Kidney glomerular epithelial cell (primary cell): ENCODE data around the gene TOP2B.

ENCODE experiments used
- DNase-seq: peaks from one replicate; lab custom pipeline; 2025; lab: John Stamatoyannopoulos, UW

TOP2B gene

DNA sequence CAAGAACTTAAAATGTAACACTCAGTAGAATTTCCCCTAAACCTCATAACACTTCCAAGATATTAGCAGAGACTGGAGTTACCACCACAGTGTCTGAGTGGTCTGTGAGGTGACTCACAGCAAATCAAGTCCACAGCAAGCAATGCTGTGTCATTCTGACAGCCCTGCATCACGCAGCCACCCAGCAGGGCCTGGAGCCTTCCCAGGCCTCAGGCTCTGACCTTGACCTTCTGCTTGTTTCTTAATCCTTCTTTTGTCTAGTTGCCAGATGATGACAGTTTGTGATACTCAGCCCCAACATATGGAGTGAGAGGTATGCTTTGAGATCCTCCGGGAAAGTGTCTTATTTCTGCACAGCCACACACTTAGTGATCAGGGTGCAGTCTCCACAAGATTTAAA is 82.5 kb downstream of the TOP2B start:
- no peak for DNase-seq

DNA sequence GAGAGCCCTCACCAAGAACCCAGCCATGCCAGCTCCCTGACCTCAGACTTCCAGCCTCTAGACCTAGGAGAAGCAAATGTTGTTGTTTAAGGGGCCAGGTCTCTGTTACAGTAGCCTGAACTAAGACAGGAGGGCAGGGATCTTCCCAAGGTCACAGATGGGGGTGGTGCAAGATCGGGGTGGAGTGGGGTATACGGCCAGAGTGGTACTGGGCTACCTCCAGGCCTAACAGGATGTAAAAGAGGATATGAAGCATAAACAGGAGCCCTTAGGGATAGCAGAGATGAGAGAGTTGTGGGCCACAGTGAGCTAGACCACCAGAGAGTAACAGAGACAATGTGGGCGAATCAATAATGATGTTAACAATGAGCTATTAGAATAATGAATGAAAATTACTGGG is 82.9 kb downstream of the TOP2B start:
- DNase-seq: no peak

DNA sequence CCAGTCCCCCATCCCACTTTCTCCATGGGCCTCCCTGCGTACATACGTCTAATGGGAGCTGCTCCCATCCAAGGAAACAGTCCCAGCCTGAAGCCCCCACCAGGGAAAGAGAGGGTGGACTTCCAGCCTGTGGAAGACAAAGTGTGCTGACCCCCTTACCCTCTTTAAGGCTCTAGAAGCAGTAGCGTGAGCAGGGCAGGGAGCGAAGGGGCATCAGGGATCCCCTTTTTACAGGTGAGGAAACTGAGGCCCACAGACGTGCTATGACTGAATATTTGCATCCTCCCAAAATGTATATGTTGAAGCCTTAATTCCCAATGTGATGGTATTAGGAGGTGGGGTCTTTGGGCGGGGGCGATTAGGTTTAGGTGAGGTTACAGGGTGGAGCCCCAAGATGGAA is 83.4 kb downstream of the TOP2B start:
- no peak for DNase-seq

DNA sequence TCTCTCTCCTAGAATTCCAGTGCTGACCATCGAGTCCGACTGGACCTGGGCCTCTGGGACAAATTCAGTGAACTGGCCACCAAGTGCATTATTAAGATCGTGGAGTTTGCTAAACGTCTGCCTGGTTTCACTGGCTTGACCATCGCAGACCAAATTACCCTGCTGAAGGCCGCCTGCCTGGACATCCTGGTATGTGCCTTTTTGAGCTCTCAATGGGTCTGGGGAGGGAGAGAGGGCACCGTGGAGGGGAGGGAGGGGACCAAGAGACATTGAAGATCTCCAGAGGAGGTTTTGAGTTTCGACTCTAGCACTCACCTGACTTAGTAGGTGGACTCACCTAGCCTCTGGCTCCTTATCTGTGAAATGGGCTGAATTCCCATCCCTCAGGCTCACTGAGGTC is 84.2 kb downstream of the TOP2B start:
- DNase-seq: no peak

DNA sequence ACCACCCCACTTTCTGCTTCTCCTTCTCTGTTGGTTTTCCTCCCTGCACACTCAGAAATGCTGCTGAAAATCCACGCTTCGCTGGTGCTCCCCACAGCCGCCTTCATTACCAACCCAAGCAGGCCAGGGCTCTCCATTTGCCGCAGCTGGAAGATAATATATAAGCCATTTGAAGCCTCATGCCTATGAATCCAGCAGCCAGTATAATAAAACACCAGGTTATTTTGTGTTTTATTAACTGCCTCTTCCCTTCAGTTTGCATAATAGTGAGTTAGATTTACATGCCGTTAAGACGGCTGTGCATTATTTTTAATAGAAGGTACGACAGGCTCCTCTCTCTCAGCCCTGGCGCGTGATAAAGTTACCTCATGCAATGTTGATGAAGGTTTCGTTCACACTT is 86.6 kb downstream of the TOP2B start:
- DNase-seq: no peak

DNA sequence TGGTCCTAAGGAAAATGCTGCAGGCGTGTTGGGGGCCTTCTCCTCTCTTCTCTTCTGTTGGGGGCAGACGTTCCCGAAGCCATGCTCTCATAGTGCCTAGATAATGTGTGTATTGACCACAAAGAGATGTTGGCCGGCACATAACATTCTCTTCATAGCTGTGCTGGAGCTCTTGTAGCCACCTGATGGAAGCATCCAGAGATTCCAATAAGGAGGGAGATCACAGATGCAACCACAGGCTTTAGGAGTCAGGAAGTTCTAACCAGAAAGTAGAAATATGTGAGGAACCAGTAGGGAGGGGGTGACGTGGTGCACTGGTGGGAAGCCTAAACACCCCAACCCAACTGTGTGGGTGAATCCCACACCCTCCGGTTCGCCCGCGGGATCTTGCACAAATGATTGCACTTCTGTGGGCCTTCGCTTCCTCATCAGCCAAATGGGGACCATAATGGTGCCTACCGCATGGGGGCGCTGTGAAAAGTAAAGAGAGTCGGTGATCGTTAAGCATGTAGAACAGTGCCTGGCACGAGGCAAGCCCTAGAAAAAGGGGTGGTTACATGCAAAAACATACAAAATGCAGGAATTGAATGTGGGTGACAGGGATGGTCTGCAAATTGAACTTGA is 87.8 kb downstream of the TOP2B start:
- DNase-seq: no peak

DNA sequence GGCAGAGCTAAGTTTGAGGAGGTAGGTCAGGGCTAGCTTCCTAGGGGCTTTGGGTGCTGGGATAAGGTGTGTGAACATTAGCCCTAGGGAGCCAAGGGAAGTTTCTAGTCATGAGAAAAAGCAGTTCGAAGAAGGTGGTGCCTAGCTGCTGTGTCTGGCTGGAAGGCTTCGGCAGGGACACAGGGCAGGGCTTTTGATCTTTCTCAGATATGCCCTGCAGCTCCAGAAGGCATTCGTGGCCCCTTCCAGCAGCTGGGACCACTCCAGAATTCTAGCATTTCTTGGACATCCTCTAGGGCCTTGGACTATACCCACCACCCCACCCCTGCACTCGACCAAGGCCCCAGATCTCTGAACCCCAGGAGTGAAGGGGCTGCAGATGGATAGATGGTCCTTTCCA is 88.6 kb downstream of the TOP2B start:
- no peak for DNase-seq

DNA sequence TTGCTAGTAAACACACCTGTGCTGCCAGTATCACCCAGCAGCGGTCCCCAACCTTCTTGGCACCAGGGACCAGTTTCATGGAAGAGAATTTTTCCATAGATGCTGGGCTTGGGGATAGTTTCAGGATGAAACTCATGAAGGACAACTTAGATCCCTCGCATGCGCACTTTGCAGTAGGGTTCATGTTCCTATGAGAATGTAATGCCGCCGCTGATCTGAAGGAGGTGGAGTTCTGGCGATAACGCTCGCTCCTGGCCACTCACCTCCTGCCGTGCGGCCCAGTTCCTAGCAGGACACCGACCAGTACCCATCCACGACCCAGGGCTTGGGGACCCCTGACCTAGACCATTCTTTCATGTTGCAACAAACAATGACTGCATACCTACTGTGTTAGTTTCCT is 89.7 kb downstream of the TOP2B start:
- no peak for DNase-seq

DNA sequence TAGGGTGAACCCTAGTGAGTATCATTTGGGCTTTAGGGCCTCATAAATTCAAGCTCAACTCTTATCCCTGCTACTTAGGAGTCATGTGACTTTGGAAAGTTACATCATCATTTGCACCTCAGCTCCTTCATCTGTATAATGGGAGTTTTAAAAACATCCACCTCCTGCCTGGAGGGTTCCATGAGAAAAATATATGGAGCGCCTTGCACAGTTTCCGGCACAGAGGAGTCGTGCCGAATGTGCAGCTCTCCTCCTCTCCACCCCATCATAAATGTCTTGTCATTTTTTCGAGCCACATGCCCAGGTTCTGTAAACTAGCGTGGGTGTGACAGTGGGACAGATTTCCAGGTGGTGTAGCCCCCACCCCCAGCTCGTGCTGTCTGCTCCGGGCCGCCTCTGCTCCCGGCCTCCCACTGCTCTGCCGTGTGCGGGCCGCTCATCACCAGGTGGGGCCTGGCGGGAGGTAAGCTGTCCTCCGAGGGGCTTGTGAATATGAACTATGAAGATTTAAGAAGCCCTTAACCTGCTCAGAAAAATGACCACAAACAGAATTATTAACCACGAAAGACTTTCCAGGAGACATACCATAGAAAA is 90.4 kb downstream of the TOP2B start:
- DNase-seq: no peak

DNA sequence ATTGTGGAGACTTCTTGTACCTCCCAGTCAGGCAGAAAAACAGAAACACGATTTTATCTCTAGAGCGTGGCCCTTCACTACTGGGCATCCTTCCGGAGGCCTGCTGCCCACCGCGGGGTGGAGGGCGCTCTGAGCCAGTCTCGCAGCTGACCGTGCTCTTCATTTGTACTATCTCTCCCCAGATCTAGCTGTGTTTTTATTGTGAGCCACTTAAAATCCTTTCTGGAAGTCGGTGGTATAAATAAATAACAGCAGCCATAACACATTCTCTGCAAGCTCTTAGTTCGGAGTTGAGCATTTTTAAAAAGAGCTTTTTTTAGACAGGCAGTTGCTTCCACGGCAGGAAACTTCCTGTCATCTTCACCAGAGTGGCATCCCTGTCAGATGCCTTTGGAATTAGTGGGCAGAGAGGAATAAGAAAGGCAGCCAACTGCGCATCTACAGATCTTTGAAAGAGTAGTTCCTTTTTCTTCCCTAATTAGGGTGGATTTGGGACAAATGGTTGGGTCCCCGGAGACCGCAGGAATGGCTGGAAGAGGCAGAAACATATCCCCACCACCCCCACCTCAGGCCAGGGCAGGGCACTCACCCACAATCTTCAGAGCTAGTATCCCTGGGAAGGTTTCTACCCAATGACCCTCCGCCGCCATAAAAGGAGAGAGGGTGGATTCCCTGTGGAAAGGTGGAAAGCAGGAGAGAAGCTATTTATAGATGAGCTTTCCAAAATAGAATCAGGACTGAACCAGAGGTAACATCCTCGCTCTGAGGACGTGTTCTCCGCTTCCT is 91.1 kb downstream of the TOP2B start:
- no peak for DNase-seq

DNA sequence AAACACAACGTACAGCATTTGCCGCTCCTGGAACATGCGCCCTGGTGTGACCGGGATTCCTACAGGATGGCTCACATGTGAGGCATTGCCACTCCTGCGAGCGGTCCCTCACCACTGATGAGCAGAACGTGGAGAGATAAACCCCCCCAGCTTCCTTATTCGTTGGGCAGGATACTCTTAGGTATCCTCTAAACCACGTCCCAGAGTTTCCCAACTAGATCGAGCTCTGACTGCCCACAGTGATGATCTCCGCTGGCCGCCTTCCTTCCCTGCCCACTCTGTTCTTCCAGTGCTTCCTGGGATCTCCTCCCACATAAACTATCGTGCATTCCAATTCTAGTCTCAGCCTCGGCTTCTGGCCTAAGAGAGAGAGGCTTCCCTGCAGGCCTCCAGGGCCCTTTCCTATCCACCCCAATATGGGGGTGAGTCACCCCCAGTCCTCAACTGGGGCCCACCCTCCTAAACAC is 91.8 kb downstream of the TOP2B start:
- DNase-seq: no peak

DNA sequence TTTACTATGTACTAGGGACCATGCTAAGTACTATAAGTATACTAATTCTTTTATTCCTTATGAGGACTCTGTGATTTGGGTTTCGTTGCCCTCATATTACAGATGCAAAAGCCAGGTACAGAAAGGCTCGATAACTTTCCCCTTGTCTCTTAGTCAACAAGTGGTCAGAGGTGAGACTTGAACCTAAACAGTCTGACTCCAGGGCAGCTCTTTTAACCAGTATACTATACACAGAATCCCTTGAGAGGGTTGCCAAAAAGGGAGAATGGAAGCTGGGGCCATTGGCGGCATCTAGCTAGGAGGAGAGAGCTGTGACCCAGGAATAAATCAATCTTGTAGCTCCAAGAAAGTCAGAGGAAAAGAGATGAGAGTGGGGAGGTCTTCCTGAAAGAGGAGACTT is 92.4 kb downstream of the TOP2B start:
- no peak for DNase-seq

DNA sequence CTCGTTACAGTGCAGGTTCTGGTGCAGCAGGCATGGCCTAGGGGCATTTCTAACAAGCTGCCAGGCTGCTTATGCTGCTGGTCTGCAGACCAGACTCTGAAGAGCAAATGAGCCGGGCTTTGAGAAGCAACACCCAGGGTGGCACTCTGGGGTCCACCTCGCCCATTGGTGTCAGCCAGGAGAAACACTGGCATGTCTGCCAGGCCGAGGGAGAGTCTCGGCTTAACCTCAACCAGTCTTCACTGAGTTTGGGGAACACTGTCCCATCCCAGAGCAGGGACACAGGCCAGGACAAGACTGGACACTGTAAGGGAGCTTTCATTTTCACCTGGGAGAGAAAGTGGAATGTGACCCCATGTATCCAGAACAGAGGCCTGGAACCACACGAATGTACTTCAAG is 93.4 kb downstream of the TOP2B start:
- no peak for DNase-seq

DNA sequence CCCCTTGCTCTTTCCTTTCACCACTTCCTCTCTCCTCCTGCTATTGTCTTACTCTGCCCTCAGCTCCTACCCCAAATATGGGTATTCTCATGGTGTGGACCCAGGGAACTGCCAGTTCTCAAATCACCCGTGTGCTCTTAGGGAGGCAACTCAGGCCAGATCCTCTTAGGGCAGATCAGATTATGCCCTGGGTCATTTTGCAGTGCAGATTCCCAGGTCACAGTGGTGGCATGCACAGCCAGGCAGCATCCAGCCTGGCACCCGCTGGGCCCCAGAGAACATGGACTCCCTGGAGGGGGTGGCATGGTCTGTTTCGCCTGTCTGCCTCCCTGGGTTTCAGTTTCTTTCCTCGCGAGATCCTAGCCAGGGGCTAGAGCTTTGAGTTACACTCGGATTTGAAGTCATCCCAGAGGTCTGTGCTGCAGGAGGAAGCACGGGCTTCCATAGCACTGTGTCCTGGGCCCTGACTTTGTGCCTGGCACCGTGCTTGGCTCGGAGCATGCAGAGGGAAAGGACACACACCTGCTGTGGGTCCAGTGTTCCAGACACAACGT is 96.1 kb downstream of the TOP2B start:
- DNase-seq: no peak

DNA sequence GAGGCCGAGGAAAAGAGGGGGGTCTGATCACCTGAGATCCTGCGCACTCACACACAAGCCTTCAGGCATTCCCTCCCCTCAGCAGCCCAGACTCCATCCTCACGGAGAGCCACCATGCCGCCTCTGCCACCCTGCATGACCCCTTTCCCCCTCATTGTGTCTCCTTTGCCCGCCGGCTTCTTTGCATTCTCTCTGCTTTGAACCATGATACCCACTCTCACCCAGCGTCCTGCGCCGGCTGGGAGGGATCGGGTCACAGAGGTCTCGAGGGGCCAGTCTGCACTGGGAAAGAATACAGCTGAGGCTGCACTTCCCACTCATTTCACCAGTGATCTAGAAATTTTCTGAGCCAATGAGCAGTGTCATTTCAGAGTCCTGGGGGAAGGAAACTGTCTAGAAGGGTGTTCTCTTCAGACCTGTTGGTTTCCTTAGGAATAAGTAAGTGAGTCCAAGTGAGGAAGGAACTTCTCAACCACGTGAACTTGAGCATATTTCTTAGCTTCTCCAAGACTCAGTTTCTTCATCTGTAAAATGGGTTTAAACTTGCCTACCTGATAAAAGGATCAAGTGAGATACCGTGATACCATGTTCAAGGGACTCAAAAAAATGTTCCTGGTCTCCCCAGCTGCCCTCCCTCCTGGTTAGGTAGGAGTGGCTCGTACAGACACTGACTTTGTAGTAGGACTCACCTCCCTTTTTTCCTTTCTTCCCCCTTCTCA is 96.7 kb downstream of the TOP2B start:
- no peak for DNase-seq

DNA sequence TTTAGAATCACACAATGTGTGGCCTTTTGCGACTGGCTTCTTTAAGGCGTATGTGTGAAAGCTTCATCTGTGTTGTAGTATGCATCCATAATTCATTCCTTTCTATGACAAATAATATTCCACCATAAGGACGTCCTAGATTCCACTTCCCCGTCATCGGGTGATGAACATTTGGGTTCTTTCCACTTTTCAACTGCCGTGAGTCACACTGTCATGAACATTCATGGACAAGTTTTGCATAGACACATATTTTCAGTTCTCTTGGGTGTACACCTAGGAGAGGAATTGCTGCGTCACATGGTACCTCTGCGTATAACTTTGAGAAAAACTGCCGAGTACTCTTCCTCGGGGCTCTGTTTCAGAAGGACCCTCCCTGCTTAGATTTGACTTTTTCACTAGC is 97.3 kb downstream of the TOP2B start:
- no peak for DNase-seq

DNA sequence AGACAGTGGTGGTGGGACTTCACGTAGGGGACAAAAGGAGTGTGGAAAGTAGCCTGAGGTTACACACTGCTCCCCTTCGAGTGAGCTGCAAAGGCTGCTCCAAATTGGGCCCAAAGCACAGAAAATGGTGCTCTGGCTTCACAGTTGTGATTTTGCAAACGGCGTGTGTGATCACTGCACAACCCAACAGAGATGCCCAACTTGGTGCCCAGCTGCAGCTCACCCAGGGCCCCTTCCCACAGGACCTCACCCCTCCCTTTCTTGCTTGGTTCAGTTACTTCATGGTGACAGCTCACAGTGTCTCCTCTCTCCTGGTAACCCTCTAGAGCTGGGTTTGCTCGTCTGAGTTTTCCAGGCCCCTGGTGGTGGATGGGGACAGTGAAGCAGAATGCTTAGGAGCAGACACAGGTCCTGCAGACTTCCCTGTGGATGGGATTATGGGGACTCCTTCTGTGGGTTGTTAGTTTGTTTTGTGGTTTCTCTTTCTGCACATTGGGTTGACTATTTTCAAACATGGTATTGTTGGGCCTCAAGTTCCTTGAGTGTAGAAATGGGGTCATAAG is 98.3 kb downstream of the TOP2B start:
- no peak for DNase-seq

DNA sequence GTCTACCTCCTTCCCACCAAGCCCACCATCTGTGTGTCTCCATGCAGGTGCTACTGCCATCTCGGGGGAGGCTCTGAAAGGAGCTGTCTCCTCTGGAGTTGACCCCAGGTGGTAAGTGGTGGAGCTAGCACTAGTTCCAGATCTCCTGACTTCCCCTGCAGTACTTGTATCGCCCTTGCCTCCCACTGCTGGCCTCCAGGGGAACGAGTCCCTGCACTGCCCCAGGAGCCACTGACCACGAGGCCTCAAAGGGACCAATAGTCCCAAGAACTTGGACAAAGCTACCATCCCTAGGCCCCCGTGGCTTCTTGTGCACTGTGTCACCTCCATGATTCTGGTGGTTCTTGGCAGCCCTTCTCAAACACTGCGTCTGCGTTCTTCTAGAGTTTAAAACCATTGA is 98.9 kb downstream of the TOP2B start:
- DNase-seq: no peak

DNA sequence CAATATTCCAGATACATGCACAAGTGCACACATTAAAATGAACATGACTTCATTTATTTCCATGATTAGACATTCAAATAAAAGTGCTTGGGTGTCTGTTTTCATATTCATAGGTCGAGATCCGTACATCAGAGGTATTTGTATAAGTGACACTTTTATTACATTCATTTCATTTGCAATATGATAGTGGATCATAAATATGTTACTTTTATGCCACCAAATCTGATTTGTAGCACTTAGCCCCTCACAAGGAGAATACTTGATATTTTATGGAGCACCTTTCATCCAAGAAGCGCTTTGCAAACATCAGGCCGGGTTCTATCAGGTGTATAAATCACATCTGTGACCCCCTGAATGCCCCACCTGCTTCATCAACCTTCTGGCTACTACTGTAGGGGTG is 100.6 kb downstream of the TOP2B start:
- no peak for DNase-seq

DNA sequence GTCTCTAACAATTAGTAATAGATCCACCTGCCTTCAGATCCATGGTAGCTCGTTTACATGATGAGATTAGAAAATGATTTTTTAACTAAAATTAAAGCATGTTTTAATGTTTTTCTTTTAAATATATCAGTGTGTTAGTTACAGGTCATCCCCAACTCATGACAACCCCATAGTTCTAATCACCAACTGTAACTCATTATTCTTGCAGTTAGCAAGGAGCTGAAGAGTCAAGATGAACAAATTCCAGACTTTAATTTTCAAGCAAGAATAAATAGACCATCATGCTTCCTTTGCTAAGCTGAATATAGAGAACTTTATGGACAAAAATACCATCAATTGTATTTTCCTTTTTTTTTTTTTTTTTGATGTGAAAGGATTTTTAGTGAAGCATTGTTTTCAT is 101.1 kb downstream of the TOP2B start:
- no peak for DNase-seq

DNA sequence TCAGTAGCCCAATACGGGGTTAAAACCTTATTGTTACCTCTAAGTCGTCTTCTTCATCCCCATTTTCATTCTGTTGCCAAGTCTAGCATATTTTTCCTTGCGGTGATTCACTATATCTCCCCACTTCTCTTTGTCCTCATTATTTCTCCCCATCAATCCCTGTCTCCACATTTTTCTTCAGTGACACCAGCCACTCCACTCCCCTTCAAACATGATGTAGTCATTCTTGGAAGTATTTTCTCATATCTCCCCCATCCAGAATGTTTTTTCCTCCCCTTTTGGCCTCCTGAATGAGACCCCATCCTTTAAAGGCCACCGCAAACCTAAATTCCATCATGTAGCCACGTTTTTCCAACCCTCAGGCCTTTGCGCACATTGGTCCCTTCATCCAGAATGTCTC is 105.9 kb downstream of the TOP2B start:
- DNase-seq: no peak

DNA sequence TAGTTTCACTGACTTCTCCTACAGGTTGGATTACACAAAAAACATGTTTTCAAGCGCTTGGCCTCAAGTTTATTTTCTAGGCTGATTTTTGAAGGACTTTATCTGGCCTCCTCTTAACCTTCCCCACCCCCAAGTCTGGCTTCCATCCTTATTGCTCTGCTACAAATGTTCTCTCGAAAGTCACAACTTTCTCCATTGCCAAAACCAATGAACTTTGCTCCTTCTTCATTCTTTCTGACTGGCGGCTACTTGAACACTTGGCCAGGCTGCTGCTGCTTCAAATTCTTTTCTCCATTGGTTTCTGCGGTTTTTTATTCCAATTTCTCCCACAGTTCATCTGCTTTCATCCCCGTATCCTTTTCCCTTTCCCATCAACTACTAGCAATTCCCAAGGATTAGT is 106.6 kb downstream of the TOP2B start:
- DNase-seq: no peak
